ENCODE data around the gene ZKSCAN1. TPM values are rescaled to one million over a fixed set of nuclear protein-coding genes. Genes with fewer than 3 reads are reported as not detected.
"Not testable (repeated sequence)": the region's sequence is repeated elsewhere in the genome, so short reads cannot be mapped to it uniquely, and the experiment has no call there.

ZKSCAN1 gene
- total RNA-seq = 10 to 100 TPM; 27.8 to 32.7 (median 31.6) TPM
- polyA plus RNA-seq = 10 to 100 TPM in 2 of 3 donors, 1 to 10 TPM in 1; 8.4 to 22.4 (median 11.3) TPM

GRCh38 chr7:100015232-100016214 lies at the start of gene ZKSCAN1:
TSS of gene ZKSCAN1 (plus strand) at chr7:100015596. CDS start at chr7:100023507, 7,911 bp downstream.
- H3K4me1 ChIP-seq = peaks cover 0 to 50% (median 40%) of the 10 kb centered on the region in 4 donors
- intact Hi-C loops (cut with DNase I) = loop anchor here (2.0 to 5.0 kb wide), 3 partner anchors 19 to 65 kb away; partner anchors contain the start of gene ZNF3

GRCh38 chr7:99969298-99969697 lies 46.1 kb upstream of the ZKSCAN1 start:
- intact Hi-C loops (cut with DNase I) = no loop called here
- no peak overlapping the region for H3K4me3 ChIP-seq
- H3K4me1 ChIP-seq = no peaks in the 10 kb centered on the region
- H3K27ac ChIP-seq = no peak overlapping the region
- TF ChIP-seq EP300 (IDR thresholded peaks at IDR 0.05) (no peak), CTCF (IDR thresholded peaks at IDR 0.05) (no peak), POLR2A (IDR thresholded peaks at IDR 0.05) (no peak), POLR2AphosphoS5 (IDR thresholded peaks at IDR 0.05) (no peak)
- WGBS, 2 donors = 92 to 95% methylated on average over 3 of the region's 3 CpGs
- peaks cover 0 to 22% (median 4%) of the 10 kb centered on the region in 3 donors for H3K27me3 ChIP-seq
- DNase-seq = no peak
- H3K9me3 ChIP-seq = no peaks in the 10 kb centered on the region
- H3K36me3 ChIP-seq = no peaks in the 10 kb centered on the region

More at GRCh38 chr7:100015232-100016214, at the start of gene ZKSCAN1:
- Histone ChIP-seq H3K4me3 (peak within 1 kb of the TSS; percentile 79 to 100 (median 100)), H3K36me3 (no peaks in the 10 kb centered on the region), H3K9me3 (no peaks in the 10 kb centered on the region), H3K27me3 (no peaks in the 10 kb centered on the region), H3K27ac (peak within 1 kb of the TSS; percentile 98 to 100 (median 100))
- DNase-seq = peak; percentile 95
- TF ChIP-seq EP300 (IDR thresholded peaks at IDR 0.05) (no peak), POLR2A (IDR thresholded peaks at IDR 0.05) (peak; percentile 69 to 78), CTCF (IDR thresholded peaks at IDR 0.05) (no peak), POLR2AphosphoS5 (IDR thresholded peaks at IDR 0.05) (peak; percentile 95 to 98 (median 96))
- WGBS, 2 donors = 1% methylated on average over 70 of the region's 70 CpGs

- H3K36me3 ChIP-seq; H3K27ac ChIP-seq; DNase-seq; H3K9me3 ChIP-seq; H3K4me1 ChIP-seq; intact Hi-C loops (cut with DNase I); H3K4me3 ChIP-seq: not testable (repeated sequence)
- peaks cover 0 to 17% (median 4%) of the 10 kb centered on the region in 3 donors for H3K27me3 ChIP-seq
- WGBS, 2 donors = 5 to 36% methylated on average over 1 of the region's 1 CpG
Observed at GRCh38 chr7:99969813-99970212, 45.6 kb upstream of the ZKSCAN1 start.

DNA sequence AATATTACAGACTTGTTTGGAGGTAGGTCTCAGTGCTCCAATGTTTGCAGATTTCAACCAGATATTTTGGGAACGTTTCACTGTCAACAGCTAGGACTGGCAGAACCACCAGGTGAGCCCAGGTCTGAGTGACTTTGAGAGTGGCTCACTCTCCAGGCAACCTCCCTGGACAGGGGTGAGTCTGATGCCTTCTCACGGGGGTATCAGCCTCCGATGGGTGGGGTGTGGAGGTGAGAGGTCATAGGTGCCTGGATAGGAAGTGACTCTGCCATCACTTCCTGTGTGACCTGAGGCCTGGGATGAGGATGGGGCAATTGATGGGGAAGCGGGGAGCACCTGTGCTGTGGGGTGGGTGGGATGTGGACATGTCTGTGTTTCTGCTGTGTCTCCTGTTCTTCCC lies 44.2 kb upstream of the ZKSCAN1 start:
- Histone ChIP-seq H3K27ac (no peak overlapping the region), H3K4me3 (no peak overlapping the region), H3K36me3 (no peaks in the 10 kb centered on the region), H3K9me3 (no peaks in the 10 kb centered on the region), H3K27me3 (peaks cover 0 to 5% (median 0%) of the 10 kb centered on the region in 3 donors), H3K4me1 (no peaks in the 10 kb centered on the region)
- no peak for TF ChIP-seq POLR2AphosphoS5 (IDR thresholded peaks at IDR 0.05)
- TF ChIP-seq POLR2A (IDR thresholded peaks at IDR 0.05) = no peak
- TF ChIP-seq EP300 (IDR thresholded peaks at IDR 0.05) = no peak
- WGBS, 2 donors = 80 to 82% methylated on average over 4 of the region's 4 CpGs
- no peak for DNase-seq
- intact Hi-C loops (cut with DNase I) = no loop called here

DNA sequence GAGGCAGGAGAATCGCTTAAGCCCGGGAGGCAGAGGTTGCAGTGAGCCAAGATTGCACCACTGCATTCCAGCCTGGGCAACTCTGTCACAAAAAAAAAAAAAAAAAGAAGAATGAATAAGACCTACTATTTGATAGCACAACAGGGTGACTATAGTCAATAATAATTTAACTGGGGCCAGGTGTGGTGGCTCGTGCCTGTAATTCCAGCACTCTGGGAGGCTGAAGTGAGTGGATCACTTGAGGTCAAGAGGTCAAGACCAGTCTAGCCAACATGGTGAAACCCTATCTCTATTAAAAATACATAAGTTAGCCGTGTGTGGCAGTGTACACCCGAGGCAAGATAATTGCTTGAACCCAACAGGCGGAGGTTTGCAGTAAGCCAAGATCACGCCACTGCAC lies 41.6 kb upstream of the ZKSCAN1 start:
- DNase-seq; H3K4me1 ChIP-seq; H3K36me3 ChIP-seq; intact Hi-C loops (cut with DNase I); H3K27ac ChIP-seq; H3K4me3 ChIP-seq; H3K9me3 ChIP-seq: not testable (repeated sequence)
- WGBS, 2 donors = 80 to 86% methylated on average over 7 of the region's 7 CpGs
- H3K27me3 ChIP-seq = peaks cover 0 to 15% (median 0%) of the 10 kb centered on the region in 3 donors

DNA sequence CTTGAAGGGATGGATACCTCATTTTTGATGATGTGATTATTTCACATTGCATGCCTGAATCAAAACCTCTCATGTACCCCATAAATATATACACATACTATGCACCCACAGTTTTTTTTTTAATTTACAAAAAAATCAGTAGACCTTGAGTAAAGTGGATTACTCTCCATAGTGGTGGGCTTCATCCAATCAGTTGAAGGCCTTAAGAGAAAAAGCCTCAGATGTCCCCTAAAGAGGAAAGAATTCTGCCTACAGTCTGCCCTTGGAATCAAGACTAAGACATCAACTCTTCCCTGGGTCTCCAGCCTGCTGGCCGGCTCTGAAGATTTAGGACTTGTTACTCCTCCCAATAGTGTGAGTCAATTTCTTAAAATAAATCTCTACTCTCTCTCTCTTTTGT lies 40.7 kb upstream of the ZKSCAN1 start:
- Histone ChIP-seq H3K27me3 (peaks cover 0 to 11% (median 0%) of the 10 kb centered on the region in 3 donors), H3K36me3 (no peaks in the 10 kb centered on the region), H3K4me3 (no peak overlapping the region), H3K27ac (no peak overlapping the region), H3K4me1 (no peaks in the 10 kb centered on the region), H3K9me3 (no peaks in the 10 kb centered on the region)
- intact Hi-C loops (cut with DNase I) = no loop called here
- WGBS, 2 donors = 76 to 89% methylated on average over 1 of the region's 1 CpG
- no peak for DNase-seq
- TF ChIP-seq CTCF (IDR thresholded peaks at IDR 0.05) (no peak), POLR2AphosphoS5 (IDR thresholded peaks at IDR 0.05) (no peak), EP300 (IDR thresholded peaks at IDR 0.05) (no peak), POLR2A (IDR thresholded peaks at IDR 0.05) (no peak)
